ENCODE results near the gene MED15. TPM values are rescaled to one million over a fixed set of nuclear protein-coding genes. Genes with fewer than 3 reads are reported as not detected.

MED15 gene
- total and polyA plus RNA-seq, 2 experiments from 2014 or later: 45.1 to 45.3 TPM

DNA sequence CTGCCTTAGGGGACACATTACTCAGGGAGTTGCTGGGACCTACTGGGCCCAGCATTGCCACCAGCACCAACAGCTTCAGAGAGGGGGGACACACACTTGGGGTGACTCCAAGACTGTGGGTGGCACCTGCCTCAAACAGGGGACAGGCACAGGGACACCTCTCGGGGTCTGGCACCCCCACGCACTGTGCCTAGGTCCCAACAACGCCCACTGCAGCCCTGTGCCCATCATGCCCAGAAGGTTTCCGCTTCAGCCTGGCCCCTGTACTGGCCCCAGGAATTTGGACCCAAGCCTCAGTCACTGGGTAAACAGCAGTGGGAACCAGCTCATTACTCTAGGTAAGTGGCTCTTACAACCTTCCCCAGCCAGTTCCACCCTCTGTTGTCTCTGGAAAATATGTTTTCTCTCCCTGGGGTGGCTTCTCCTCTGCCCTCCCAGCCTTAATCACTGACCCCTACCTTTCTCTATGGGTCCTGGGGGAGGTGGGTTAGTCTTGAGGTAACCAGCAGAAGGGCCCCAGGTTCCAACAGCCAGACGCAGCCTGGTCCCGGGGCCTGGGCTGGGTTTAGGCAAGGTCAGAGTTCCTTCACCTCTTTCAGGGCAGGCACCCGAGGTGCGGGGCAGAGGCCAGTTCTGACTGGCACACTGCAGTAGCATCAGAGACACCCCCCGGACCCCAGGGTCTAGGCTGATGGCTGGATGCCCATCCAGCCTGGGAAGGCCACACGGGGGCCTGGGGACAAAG is 123.6 kb downstream of the MED15 start:
- Histone ChIP-seq H3K9me3 (ENCODE audit: low read depth) (no peaks in the 10 kb centered on the region), H3K4me3 (no peak overlapping the region), H3K4me1 (ENCODE audit: low read depth) (no peaks in the 10 kb centered on the region), H3K36me3 (no peaks in the 10 kb centered on the region), H3K27me3 (no peaks in the 10 kb centered on the region), H3K27ac (no peak overlapping the region)
- TF ChIP-seq, protein P1, sequence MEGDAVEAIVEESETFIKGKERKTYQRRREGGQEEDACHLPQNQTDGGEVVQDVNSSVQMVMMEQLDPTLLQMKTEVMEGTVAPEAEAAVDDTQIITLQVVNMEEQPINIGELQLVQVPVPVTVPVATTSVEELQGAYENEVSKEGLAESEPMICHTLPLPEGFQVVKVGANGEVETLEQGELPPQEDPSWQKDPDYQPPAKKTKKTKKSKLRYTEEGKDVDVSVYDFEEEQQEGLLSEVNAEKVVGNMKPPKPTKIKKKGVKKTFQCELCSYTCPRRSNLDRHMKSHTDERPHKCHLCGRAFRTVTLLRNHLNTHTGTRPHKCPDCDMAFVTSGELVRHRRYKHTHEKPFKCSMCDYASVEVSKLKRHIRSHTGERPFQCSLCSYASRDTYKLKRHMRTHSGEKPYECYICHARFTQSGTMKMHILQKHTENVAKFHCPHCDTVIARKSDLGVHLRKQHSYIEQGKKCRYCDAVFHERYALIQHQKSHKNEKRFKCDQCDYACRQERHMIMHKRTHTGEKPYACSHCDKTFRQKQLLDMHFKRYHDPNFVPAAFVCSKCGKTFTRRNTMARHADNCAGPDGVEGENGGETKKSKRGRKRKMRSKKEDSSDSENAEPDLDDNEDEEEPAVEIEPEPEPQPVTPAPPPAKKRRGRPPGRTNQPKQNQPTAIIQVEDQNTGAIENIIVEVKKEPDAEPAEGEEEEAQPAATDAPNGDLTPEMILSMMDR (IDR thresholded peaks at IDR 0.05; ENCODE audit: low read depth, low read length): no peak
- no peak for DNase-seq (ENCODE audit: low read depth in 1 of 2, low spot score in 1 of 2)

DNA sequence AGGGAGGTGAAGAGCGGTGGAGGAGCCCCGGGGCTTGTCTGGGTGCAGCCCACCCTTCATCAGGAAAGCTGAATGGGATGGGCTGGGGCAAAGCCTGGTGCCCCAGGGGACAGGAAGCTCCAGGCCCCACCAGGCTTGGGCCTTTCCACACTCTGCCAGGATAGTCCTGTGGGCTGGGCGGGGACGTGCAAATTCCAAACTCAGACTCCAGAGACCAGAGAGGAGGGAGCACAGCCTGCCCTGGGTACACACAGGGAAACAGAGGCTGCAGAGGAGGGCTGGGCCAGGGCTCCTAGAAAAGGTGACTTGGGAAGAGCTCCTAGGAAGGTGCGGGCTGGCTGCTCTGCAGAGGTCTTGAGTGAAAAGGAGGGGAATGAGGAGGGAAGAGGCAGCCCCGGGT is 124.7 kb downstream of the MED15 start:
- TF ChIP-seq, protein P1 (IDR thresholded peaks at IDR 0.05; ENCODE audit: low read depth, low read length): no peak
- Histone ChIP-seq H3K4me1 (ENCODE audit: low read depth) (no peaks in the 10 kb centered on the region), H3K27ac (no peak overlapping the region), H3K27me3 (no peaks in the 10 kb centered on the region), H3K4me3 (no peak overlapping the region), H3K9me3 (ENCODE audit: low read depth) (no peaks in the 10 kb centered on the region), H3K36me3 (no peaks in the 10 kb centered on the region)
- no peak for DNase-seq (ENCODE audit: low read depth in 1 of 2, low spot score in 1 of 2)

DNA sequence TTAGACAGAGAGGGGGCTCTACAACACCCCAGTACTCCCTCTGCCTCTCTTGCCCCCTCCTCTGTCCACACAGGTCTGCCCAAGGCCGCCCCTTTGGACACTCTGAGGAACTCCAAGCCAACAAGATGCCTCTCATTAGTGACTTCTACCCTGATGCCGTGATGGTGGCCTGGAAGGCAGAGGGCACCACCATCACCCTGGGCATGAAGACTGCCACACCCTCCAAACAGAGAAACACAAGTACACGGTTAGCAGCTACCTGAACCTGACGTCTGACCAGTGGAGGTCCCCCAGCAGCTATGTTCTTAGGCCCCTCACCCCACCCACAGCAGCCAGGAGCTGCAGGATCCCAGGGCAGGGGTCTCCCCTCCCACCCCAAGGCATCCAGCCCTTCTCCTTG is 125.1 kb downstream of the MED15 start:
- Histone ChIP-seq H3K9me3 (ENCODE audit: low read depth) (no peaks in the 10 kb centered on the region), H3K4me3 (no peak overlapping the region), H3K4me1 (ENCODE audit: low read depth) (no peaks in the 10 kb centered on the region), H3K27ac (no peak overlapping the region), H3K27me3 (no peaks in the 10 kb centered on the region), H3K36me3 (no peaks in the 10 kb centered on the region)
- no peak for DNase-seq (ENCODE audit: low read depth in 1 of 2, low spot score in 1 of 2)
- TF ChIP-seq, protein P1 (IDR thresholded peaks at IDR 0.05; ENCODE audit: low read depth, low read length): no peak

DNA sequence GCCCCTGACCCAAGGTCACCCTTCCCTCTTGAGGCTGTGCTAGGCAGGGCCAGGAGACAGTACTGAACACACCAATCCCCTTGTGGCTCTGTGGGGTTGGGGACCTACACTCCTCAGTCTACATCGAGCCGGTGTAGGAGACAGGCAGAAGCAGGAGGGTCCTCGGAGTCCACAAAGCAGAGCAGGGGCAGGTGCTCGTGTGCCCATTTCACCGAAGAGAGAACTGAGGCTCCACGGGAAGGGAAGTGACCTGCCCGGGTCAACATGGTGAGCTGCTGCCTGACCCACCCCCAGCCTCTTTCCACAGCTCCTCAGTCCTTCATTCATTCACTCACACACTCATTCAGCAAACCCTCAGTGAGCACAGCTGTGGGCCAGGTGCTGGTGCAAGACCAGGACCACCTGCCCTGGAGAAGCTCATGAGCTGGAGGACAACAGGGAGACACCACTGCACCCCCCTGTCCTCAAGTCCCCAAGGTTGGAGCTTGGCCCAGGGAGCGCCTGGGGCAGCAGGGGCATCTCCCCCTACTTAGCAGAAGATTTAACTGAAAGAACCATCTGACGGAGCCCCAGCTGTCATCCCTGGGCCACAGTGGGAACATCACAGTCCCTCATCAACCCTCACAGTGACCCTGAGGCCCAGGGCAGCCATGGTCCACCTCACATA is 127.3 kb downstream of the MED15 start:
- no peak overlapping the region for H3K27ac ChIP-seq
- H3K4me1 ChIP-seq (ENCODE audit: low read depth): peaks cover 3% of the 10 kb centered on the region
- TF ChIP-seq, protein P1 (IDR thresholded peaks at IDR 0.05; ENCODE audit: low read depth, low read length): no peak
- no peak for DNase-seq (ENCODE audit: low read depth in 1 of 2, low spot score in 1 of 2)
- no peaks in the 10 kb centered on the region for H3K9me3 ChIP-seq (ENCODE audit: low read depth)
- no peaks in the 10 kb centered on the region for H3K27me3 ChIP-seq
- no peak overlapping the region for H3K4me3 ChIP-seq
- H3K36me3 ChIP-seq: no peaks in the 10 kb centered on the region

DNA sequence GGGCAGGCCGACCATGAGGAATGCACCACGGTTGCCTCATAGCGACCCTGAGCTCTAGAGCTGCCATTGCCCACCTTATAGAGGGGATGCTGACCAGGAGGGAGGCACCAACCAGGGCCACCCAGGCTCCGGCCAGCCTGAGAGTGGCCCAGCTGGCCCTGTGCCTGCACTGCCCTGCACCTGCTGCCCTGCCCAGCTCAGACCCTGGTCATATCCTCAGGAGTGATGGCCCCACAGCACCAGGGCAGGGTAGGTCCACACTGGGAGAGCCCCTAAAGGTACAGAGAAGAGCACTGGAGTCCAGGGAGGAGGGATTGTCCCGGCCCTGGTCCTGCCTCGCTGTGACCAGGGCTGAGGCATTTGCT is 127.8 kb downstream of the MED15 start:
- Histone ChIP-seq H3K27me3 (no peaks in the 10 kb centered on the region), H3K36me3 (no peaks in the 10 kb centered on the region), H3K27ac (no peak overlapping the region), H3K9me3 (ENCODE audit: low read depth) (no peaks in the 10 kb centered on the region), H3K4me3 (no peak overlapping the region), H3K4me1 (ENCODE audit: low read depth) (peaks cover 3% of the 10 kb centered on the region)
- TF ChIP-seq, protein P1 (IDR thresholded peaks at IDR 0.05; ENCODE audit: low read depth, low read length): no peak
- no peak for DNase-seq (ENCODE audit: low read depth in 1 of 2, low spot score in 1 of 2)

All from cardiac muscle cell (in vitro differentiated cells and primary cell).